ENCODE data around the gene GZMM. TPM values are rescaled to one million over a fixed set of nuclear protein-coding genes. Genes with fewer than 3 reads are reported as not detected.

Gene GZMM
- total RNA-seq, 1 donor from 2014 or later = not detected

DNA sequence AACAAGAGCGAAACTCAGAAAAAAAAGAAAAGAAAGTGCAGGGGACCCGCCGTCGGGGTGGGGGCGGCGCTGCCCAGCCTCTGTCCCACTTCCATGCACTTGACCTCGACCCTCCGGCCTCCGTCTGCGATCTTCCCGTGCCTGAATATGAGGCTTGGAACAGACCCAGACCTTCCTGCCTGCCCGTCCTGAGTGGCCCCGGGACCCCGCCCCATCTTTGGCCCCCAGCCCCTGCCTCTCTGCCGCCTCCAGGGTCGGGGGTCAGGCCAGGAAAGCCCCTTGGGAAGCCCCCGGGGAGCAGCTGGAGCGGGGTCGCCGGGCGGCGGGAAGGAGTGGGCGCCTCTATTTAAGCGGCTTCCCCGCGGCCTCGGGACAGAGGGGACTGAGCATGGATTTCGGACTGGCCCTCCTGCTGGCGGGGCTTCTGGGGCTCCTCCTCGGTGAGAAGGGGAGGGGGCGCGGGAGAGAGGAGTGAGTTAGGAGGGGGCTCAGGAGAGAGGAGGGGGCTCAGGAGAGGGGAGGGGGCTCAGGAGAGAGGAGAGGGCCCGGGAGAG lies 47.7 kb upstream of the GZMM start, which contains the start of gene MADCAM1:
Gene MADCAM1 (plus strand): TSS at position 375 of the 554 bp plus-strand sequence. CDS start 14 bp downstream, at position 389.
- Mint-ChIP-seq H3K36me3 (ENCODE audit: unreplicated experiment) (no peaks in the 10 kb centered on the region), H3K27me3 (ENCODE audit: unreplicated experiment) (peaks cover 16% of the 10 kb centered on the region), H3K9me3 (ENCODE audit: unreplicated experiment) (no peaks in the 10 kb centered on the region), H3K4me1 (ENCODE audit: unreplicated experiment) (no peaks in the 10 kb centered on the region), H3K4me3 (ENCODE audit: unreplicated experiment) (no peak within 1 kb of the TSS), H3K27ac (ENCODE audit: unreplicated experiment) (no peak within 1 kb of the TSS)
- DNase-seq (ENCODE audit: extremely low spot score, unreplicated experiment) = no peak
- TF ChIP-seq, protein P1, sequence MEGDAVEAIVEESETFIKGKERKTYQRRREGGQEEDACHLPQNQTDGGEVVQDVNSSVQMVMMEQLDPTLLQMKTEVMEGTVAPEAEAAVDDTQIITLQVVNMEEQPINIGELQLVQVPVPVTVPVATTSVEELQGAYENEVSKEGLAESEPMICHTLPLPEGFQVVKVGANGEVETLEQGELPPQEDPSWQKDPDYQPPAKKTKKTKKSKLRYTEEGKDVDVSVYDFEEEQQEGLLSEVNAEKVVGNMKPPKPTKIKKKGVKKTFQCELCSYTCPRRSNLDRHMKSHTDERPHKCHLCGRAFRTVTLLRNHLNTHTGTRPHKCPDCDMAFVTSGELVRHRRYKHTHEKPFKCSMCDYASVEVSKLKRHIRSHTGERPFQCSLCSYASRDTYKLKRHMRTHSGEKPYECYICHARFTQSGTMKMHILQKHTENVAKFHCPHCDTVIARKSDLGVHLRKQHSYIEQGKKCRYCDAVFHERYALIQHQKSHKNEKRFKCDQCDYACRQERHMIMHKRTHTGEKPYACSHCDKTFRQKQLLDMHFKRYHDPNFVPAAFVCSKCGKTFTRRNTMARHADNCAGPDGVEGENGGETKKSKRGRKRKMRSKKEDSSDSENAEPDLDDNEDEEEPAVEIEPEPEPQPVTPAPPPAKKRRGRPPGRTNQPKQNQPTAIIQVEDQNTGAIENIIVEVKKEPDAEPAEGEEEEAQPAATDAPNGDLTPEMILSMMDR (IDR thresholded peaks at IDR 0.05) = no peak

DNA sequence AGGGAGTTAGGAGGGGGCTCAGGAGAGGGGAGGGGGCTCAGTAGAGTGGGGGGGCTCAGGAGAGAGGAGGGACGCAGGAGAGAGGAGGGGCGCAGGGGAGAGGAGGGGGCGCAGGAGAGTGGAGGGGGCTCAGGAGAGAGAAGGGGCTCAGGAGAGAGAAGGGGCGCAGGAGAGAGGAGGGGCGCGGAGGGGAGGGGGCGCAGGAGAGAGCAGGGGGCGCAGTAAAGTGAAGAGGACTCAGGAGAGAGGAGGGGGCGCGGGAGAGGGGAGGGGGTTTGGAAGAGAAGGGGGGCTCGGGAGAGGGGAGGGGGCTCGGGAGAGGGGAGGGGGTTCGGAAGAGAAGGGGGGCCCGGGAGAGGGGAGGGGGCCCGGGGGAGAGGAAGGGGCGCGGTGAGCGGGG lies 46.9 kb upstream of the GZMM start:
- no peaks in the 10 kb centered on the region for H3K36me3 Mint-ChIP-seq (ENCODE audit: unreplicated experiment)
- no peaks in the 10 kb centered on the region for H3K4me1 Mint-ChIP-seq (ENCODE audit: unreplicated experiment)
- DNase-seq (ENCODE audit: extremely low spot score, unreplicated experiment) = no peak
- no peaks in the 10 kb centered on the region for H3K9me3 Mint-ChIP-seq (ENCODE audit: unreplicated experiment)
- H3K27me3 Mint-ChIP-seq (ENCODE audit: unreplicated experiment) = peaks cover 16% of the 10 kb centered on the region
- TF ChIP-seq, protein P1 (IDR thresholded peaks at IDR 0.05) = no peak
- no peak overlapping the region for H3K27ac Mint-ChIP-seq (ENCODE audit: unreplicated experiment)
- no peak overlapping the region for H3K4me3 Mint-ChIP-seq (ENCODE audit: unreplicated experiment)

DNA sequence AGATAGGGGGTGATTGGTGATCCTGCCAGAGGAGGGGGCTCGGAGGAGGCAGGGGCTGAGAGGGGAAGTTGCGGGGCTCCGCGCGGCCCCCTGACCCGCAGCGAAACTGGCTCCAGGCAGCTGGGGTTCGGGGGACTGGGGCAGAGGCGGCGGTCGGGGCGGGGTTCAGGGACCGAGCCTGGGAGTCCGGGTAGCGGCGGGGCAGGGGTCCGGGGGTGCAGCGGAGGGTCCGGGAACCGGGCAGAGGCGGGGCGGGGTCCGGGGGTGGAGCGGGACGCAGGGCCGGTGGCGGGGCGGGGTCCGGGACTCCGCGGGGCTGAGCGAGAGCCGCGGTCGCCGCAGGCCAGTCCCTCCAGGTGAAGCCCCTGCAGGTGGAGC lies 46.4 kb upstream of the GZMM start:
- H3K4me1 Mint-ChIP-seq (ENCODE audit: unreplicated experiment) = no peaks in the 10 kb centered on the region
- no peaks in the 10 kb centered on the region for H3K36me3 Mint-ChIP-seq (ENCODE audit: unreplicated experiment)
- no peak overlapping the region for H3K4me3 Mint-ChIP-seq (ENCODE audit: unreplicated experiment)
- H3K27ac Mint-ChIP-seq (ENCODE audit: unreplicated experiment) = no peak overlapping the region
- H3K27me3 Mint-ChIP-seq (ENCODE audit: unreplicated experiment) = peaks cover 16% of the 10 kb centered on the region
- H3K9me3 Mint-ChIP-seq (ENCODE audit: unreplicated experiment) = no peaks in the 10 kb centered on the region
- DNase-seq (ENCODE audit: extremely low spot score, unreplicated experiment) = no peak
- TF ChIP-seq, protein P1 (IDR thresholded peaks at IDR 0.05) = no peak

DNA sequence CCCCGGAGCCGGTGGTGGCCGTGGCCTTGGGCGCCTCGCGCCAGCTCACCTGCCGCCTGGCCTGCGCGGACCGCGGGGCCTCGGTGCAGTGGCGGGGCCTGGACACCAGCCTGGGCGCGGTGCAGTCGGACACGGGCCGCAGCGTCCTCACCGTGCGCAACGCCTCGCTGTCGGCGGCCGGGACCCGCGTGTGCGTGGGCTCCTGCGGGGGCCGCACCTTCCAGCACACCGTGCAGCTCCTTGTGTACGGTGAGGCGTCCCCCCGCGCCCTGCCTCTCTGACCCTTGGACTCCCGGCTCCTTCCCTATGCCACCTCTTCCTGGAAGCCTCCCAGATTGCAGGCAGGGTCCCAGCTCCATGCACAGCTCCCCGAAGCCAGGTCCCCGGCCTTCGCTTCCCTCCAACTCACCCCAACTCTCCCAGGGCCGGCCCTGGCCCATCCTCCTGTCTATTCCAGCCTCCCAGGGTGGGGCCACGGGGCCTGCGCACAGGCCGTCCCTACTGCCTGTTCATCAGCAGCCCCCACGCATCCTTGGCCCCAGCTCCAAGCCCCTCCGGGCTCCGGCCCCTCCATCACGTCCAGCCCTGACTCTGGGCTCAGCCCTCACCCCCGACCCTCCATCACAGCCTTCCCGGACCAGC lies 45.9 kb upstream of the GZMM start:
- H3K27ac Mint-ChIP-seq (ENCODE audit: unreplicated experiment) = no peak overlapping the region
- peaks cover 16% of the 10 kb centered on the region for H3K27me3 Mint-ChIP-seq (ENCODE audit: unreplicated experiment)
- H3K9me3 Mint-ChIP-seq (ENCODE audit: unreplicated experiment) = no peaks in the 10 kb centered on the region
- no peaks in the 10 kb centered on the region for H3K4me1 Mint-ChIP-seq (ENCODE audit: unreplicated experiment)
- DNase-seq (ENCODE audit: extremely low spot score, unreplicated experiment) = no peak
- H3K36me3 Mint-ChIP-seq (ENCODE audit: unreplicated experiment) = no peaks in the 10 kb centered on the region
- TF ChIP-seq, protein P1 (IDR thresholded peaks at IDR 0.05) = no peak
- no peak overlapping the region for H3K4me3 Mint-ChIP-seq (ENCODE audit: unreplicated experiment)

DNA sequence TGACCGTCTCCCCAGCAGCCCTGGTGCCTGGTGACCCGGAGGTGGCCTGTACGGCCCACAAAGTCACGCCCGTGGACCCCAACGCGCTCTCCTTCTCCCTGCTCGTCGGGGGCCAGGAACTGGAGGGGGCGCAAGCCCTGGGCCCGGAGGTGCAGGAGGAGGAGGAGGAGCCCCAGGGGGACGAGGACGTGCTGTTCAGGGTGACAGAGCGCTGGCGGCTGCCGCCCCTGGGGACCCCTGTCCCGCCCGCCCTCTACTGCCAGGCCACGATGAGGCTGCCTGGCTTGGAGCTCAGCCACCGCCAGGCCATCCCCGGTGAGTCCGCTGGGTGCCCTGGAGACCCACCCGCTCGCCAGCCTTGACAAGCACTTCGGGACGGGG lies 45.4 kb upstream of the GZMM start:
- no peaks in the 10 kb centered on the region for H3K9me3 Mint-ChIP-seq (ENCODE audit: unreplicated experiment)
- no peak overlapping the region for H3K4me3 Mint-ChIP-seq (ENCODE audit: unreplicated experiment)
- H3K27ac Mint-ChIP-seq (ENCODE audit: unreplicated experiment) = no peak overlapping the region
- H3K4me1 Mint-ChIP-seq (ENCODE audit: unreplicated experiment) = no peaks in the 10 kb centered on the region
- TF ChIP-seq, protein P1 (IDR thresholded peaks at IDR 0.05) = no peak
- H3K36me3 Mint-ChIP-seq (ENCODE audit: unreplicated experiment) = no peaks in the 10 kb centered on the region
- DNase-seq (ENCODE audit: extremely low spot score, unreplicated experiment) = no peak
- H3K27me3 Mint-ChIP-seq (ENCODE audit: unreplicated experiment) = peaks cover 16% of the 10 kb centered on the region
